ENCODE results near the gene RAB1B.
"Not testable (repeated sequence)": the region's sequence is repeated elsewhere in the genome, so short reads cannot be mapped to it uniquely, and the experiment has no call there.

The RAB1B gene

GRCh38 chr11:66310803-66311440, 42.5 kb downstream of the RAB1B start:
- DNase-seq: not testable (repeated sequence)

- no peak for DNase-seq
These were observed 43.1 kb downstream of the RAB1B start for GRCh38 chr11:66311470-66311964.

DNA sequence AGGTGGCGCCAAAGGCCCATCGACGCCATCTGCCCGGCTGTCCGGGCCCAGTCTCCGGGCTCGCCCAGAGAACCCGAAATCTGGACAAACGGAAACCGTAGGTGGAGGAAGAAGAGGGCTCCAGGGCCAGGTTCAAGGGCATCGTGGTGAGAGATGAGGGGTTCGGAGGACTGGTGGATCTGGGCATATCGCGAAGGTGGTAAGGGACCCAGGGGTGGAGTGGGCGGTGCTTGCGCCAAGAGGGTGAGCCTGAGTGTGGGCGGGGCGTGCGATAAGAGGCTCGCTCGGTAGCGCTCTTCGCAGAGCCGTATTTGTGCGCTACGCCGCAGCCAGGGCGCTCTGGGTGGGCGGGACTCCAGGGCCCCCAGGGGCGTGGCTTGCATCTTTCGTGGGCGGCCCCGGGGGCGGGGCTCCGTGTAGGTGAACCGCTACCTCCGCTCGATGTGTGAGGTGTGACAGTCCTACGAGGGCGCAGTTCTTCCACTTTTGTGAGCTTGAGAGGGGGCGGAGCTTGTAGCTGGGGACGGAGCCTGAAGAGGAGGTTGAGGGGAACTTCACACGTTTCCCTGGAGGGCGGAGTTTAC, 43.6 kb downstream of the RAB1B start:
- DNase-seq: peak; percentile 98 to 99

DNA sequence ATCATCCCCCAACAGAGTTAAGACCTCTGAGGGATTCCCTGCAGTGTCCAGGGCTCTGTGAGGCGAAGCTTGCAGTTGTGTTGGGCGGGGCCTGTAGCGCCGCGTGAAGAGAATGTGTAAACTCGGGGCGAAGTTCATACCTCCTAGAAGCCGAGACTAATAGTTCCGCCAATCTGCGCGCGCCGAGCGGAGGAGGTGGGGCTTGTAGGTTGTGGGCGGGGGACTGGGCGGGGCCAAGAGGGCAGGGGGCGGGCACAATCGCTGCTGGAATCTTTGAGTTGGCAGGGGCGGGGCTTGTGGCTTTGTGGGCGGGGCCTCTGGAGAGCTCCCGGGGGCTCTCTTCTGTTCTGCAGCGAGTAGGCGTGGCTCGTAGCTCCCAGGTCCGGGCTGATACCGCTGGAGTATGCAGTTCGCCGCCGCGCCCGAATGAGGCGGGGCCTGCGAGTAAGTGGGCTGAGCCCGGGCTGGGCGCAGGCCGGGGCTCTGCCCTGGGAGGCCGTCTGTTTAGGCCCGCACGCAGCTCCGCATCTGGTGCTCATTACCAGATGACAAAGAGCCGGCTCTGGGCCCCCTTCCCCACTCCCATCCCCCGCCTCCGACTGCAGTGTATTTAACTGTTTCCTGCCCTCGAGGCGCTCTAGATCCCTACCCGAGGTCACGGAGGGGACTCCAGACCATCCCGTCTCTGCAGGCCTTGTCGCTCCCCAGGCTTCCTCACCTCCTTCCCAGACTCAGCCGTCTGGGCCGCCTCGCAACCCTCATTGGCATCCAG, 44.3 kb downstream of the RAB1B start:
- DNase-seq: peak; percentile 98 to 99

DNA sequence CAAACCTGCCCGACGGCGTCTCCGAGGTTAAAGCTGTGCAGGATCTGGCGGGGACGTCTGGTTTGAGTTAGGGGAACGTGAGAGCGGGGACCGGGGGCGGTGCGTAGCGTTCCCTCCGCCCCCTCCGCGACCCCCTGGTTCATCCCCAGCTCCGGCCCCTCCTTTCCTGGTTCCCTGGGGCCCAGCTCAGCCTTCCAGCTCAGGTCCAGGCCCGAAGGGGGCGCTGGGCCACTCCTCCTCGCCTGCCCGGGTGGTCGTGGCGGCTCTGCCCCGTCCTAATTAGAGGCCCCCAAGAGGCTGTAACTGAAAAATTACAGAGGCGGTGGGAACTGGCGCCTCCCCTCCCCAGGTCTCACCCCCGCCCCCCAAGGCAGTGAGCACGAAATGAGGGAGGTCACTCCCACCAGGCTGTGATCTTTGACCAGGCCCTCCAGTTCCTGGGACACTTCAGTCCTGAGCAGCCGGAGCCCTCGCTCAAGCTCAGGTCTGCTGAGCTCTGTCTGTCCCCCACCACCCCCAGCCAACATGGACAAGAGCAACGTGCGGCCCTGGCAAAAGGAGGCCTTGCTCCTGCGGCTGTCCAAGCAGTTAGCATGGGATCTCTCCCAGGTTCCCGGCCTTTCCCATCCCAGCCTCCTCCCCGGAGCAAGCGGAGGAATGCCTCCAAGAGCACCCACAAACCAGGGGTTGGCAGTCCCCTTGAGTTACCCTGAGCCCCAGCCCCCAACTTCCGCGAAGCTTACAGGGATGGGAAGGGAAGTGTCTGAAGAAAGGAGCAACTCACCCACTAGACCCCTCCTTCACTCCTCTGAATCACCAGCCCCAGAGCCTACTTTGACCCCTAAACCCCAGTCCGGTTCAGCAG, 45.1 kb downstream of the RAB1B start:
- no peak for DNase-seq

DNA sequence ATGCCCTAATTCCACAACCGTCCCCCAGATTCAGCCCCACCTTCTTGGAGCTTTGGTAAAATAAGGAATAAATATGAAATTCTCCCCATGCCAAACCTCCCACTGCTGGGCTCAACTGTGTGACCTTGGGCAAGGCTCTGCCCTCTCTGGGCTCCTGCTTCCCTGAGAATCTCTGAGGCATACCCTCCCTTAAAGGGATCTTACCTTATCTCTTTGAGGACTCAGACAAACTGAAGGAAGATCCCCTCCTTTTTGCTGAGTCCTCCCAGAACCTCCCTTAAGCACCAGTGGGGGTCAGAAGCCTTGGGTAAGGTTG, 45.7 kb downstream of the RAB1B start:
- DNase-seq: no peak

DNA sequence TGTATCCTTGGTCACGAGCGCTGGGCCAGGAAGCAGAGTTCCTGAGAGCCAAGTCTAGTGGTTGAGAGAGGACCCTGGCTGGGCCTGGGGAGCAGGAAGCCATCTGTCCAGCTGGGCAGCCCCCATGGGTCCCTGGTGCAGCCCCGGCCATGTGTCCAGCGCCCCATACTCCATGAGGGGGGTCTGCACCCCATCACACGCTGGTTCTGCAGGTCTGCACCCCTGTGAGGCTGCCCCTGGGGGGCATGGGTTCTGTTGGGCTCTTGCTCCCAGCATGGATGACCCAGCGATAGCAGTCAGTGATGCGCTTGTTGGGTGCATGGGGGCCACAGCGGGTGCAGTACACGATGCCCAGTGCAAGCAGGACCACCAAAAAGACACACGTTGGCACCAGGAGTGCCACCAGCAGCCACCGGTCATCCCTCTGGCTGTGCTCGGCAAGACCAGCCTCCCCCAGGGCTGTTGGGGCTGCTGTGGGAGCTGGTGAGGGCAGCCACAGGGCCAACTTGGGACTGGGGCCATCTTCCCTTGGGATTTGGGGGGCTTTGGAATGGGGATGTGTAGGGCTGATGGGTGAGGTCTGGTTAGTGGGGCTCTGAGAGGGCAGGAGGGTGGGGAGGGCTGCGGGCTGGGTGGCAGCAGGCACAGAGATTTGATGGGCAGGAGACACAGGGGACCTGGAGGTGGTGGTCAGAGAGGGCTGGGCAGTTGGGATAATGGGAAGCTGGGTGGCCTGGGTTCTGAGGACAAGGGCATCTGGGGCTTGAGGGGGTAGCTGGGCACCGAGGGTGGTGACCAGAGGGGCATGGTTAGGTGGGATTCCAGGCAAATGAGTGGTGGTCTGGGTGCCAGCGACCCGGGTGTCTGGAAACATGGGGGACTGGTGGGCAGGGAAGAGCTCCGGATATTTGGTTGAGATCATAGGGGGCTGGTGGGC, 46.4 kb downstream of the RAB1B start:
- DNase-seq: no peak

DNA sequence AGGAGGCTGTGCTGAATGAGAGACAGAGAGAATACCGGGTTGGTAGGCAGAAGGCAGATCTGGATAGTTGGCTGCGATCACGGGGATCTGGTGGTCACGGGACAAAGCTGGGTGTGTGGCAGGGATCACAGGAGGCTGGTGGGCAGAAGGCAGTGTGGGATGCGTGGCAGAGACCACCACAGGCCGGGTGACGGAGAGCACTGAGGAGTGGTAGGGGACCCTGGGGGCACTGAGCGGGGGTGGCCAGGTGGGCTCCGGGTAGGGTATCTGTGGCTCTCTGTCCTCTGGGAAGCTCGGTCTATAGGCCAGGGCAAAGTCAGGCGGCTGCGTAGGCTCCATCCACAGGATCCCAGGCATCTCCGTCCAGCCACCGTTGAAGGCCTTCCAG, 47.1 kb downstream of the RAB1B start:
- no peak for DNase-seq

DNA sequence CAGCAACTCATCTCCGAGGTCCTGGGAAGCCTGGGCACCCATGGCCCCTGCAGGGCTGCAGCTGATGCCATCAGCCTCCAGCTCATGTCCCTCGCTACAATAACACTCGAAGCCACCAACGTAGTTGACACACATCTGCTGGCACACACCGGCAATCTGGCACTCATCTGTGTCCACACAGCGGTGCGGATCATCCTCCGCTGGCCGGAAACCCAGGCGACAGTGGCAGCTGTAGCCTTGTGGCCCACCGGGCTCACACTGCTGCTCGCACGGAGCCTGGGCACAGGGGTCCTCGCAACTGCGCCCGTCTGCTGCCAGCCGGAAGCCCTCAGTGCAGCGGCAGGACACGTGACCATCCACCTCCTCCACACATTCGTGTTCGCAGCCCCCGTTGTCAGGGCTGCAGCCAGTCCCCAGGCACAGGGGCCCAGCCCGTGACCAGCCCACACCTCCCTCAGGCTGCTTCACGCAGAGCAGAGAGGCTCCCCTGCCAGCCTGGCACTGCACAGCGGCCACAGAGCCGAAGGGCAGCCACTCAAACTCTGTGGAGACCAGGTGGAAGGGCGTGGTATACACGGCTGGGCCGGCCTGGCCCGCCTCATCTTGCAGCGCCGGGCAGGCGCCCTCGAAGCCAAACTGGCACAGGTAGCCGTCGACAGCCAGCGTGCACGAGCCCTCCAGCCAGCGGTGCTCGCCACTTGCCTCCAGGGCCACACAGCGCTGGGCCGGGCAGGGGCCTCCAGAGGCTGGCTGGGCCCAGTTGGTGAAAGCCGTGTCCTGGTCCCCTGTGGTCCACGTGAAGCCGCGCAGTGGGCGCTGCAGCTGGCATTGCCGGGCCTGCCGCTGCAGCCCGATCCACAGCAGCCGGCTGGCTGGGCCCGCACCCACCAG, 47.7 kb downstream of the RAB1B start:
- DNase-seq: no peak

DNA sequence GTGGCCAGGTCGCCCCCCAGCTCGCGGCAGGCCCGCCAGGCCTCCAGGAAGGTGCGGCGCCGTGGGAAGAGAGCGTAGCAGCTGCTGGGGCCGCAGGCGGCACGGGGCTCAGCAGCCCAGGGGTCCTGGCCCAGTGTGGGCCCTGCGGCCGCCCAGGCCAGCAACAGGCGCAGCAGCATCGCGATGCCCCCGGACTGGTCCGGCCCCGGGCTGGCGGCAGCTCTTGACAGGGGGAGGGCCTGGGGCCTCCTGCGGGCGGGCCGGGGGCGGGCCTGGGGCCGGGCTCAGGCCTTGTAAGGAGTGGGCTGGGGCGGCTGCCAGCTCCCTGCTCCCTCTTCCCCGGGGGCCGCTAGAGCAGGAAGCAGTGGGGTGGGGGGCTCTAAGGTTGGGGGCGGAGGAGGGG, 48.4 kb downstream of the RAB1B start, which contains the start of gene CD248:
CD248 (minus strand) TSS at position 196 of the 403 bp plus-strand sequence; CDS start at position 179, 17 bp downstream.
- no peak for DNase-seq

- DNase-seq: peak; percentile 29 to 62
These were observed 48.9 kb downstream of the RAB1B start for GRCh38 chr11:66317322-66317722.

DNA sequence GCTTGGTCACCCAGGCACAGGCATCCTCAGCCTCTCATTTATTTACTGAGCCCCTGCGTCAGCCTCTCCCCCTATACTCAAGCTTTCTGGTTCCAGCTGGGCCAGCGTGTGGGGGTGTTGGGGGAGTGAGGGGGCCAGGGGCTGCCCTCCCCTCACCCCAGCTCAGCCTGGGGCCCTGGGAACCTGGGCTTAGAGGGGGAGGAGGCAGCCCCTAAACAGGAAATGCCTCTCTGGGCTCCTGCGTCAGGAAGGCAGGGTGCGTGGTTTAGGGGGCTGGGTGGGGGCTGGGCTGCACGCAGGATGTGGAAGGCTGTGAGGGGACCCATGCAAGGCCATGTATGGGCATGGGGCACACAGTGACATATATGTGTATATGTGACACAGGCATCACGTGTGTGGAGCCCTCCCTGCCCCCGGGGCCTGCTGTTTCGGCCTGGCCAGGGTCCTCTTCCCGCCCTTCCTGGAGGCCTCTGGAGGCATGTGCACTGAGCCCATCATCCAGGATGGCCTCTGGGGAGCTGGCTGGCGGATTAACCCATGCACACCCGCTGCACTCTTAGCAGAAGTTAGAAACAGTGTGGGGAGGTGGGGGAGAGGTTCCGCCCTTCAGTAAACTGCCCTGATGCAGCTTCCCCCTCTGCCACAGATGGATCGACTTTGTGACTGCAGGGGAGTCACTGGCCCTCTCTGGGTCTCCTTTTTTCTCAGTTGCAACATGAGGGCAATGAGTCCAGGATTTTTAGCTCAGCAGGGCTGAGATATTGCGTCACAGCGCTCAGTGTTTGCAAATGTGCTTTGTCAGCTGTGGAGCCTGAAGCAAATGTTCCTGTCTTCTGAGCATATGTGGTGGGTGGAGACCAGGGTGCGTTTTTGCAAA, 49.5 kb downstream of the RAB1B start:
- DNase-seq: peak; percentile 73 to 88

DNA sequence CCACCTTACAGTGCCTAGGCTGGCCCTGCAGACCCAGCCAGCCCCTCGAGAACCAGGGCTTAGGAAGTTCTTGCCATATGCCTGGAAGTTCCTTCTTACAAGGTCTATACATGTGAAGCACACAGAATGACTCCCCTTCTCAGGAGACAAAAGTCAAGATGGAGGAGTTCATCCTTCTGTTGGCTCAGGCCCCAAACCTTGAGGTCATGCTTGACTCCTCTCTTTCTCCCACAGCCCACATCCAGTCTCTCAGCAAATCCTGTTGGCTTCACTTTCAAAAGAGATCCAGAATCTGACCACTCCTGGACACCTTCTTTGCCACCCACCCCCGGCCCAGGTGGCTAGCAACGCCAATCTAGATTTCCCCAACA, 50.1 kb downstream of the RAB1B start:
- DNase-seq: no peak

GRCh38 chr11:66320289-66320688, 51.9 kb downstream of the RAB1B start:
- not testable (repeated sequence) for DNase-seq

DNA sequence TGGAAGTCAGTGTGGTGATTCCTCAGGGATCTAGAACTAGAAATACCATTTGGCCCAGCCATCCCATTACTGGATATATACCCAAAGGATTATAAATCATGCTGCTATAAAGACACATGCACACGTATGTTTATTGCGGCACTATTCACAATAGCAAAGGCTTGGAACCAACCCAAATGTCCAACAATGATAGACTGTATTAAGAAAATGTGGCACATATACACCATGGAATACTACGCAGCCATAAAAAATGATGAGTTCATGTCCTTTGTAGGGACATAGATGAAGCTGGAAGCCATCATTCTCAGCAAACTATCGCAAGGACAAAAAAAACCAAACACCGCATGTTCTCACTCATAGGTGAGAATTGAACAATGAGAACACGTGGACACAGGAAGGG, 52.3 kb downstream of the RAB1B start:
- not testable (repeated sequence) for DNase-seq

- DNase-seq: no peak
These were observed 53.2 kb downstream of the RAB1B start for GRCh38 chr11:66321606-66322005.

- DNase-seq: no peak
These were observed 54.4 kb downstream of the RAB1B start for GRCh38 chr11:66322732-66323427.

DNA sequence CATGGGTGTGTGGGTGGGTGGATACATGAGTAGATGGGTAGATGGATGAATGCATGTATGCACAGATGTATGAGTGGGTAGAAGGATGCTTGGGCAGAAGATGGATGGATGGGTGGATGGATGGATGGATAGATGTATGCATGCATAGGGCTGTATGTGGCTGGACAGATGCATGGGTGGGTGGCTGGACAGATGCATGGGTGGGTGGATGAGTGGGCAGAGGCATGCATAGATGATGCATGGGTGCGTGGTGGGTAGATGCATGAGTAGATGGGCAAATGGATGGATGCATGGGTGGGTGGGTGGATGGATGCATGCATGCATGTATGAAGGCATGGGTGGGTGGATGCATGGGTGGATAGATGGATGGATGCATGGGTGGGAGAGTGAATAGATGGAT, 55.2 kb downstream of the RAB1B start:
- no peak for DNase-seq

DNA sequence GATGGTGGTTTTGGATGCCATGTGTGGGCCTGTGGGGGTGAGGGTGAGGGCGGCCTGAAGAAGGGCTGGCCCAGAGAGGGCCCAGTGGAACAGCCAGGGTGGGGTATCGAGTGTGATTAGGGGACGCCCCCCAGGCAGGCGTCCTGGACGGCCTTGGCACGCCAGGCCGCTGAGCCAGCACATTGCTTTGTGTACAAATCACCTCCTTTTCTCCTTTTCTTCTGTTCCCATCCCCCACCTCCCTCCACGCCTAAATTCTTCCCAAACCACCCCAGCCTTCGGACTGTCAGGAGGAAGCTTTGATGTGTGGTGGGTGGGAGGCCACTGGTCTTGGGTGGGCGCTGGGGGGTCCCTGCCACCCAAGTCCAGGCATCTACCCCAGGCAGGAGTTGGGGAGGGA, 56.2 kb downstream of the RAB1B start:
- no peak for DNase-seq
